Globus pallidus (tissue), 1 donor: ENCODE data around the gene ZBTB37.
A peak's percentile ranks its signal among the peaks of the same experiment; 100 is the strongest.
"Not testable (repeated sequence)": the region's sequence is repeated elsewhere in the genome, so short reads cannot be mapped to it uniquely, and the experiment has no call there.

Source experiments
- DNase-seq: peaks from one replicate; pipeline ENCODE4 v3.0.0-alpha.2; 2015; ENCODE audit warnings: low spot score

The ZBTB37 gene, protein sequence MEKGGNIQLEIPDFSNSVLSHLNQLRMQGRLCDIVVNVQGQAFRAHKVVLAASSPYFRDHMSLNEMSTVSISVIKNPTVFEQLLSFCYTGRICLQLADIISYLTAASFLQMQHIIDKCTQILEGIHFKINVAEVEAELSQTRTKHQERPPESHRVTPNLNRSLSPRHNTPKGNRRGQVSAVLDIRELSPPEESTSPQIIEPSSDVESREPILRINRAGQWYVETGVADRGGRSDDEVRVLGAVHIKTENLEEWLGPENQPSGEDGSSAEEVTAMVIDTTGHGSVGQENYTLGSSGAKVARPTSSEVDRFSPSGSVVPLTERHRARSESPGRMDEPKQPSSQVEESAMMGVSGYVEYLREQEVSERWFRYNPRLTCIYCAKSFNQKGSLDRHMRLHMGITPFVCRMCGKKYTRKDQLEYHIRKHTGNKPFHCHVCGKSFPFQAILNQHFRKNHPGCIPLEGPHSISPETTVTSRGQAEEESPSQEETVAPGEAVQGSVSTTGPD

DNA sequence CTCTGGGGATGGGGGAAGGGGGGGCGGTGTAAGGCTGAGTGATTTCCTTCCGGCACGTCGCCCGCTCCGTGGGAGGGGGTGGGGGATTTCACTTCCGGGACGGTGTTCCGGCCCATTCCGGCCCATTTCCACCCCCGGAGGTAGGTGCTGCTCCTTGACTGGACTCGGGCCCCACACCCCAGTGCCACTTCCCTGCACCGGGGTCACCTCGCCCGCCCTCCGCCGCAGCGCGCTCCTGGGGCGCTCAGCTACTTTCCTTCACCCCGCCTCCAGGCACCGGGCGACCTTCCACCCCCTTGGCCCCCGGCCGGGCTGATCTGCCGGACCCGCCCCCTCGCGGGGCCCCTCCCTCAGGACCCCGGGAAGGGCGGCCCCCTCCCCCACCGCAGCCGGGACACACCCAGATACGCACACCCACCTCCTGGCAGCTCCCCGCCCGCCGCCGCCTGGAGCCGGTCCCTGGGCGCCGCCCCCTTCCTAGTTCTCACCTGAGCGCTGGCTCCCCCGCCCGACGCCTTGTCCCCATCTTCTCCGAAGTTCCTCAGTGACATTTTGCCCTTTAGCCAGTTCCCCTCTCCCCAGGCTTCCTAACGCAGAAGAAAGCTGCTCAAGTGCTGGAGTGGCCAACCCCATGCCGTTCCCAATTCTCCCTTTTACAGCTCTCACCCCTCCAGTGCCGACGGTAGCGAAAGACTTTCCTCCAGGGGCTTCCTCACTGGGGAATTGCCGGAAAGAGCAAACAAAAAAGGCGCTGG, at the start of gene ZBTB37:
TSS of gene ZBTB37 (plus strand) at position 115 of the 755 bp plus-strand sequence. CDS start 1,846 bp downstream, outside the sequence.
- peak; percentile 50 for DNase-seq

GRCh38 chr1:173818459-173818858, 49.7 kb upstream of the ZBTB37 start:
- no peak for DNase-seq

DNA sequence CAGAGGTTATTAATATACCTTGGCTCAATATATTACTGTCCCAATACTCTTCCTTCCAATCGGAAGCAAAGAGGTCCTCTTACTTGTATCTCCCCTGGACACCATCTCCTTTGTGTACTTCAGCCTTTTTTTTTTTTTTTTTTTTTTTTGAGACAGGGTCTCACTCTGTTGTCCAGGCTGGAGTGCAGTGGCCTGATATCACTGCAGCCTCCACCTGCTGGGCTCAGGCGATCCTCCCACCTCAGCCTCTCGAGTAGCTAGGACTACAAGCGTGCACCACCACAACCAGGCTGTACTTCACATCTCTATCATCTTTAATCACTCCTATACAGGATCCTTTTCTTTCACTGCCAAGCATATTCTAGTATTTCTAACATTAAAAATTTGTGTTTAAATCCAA, 46.5 kb upstream of the ZBTB37 start:
- DNase-seq = no peak

GRCh38 chr1:173823781-173824314, 44.3 kb upstream of the ZBTB37 start:
- DNase-seq = peak; percentile 0

- DNase-seq = peak; percentile 97
Measured at GRCh38 chr1:173824315-173825081, 43.7 kb upstream of the ZBTB37 start, which contains the start of the genes CENPL and DARS2. CENPL (minus strand) TSS chr1:173824883; CDS start chr1:173811299, 13,584 bp downstream. DARS2 (plus strand) TSS chr1:173824673; CDS start chr1:173825230, 557 bp downstream.

DNA sequence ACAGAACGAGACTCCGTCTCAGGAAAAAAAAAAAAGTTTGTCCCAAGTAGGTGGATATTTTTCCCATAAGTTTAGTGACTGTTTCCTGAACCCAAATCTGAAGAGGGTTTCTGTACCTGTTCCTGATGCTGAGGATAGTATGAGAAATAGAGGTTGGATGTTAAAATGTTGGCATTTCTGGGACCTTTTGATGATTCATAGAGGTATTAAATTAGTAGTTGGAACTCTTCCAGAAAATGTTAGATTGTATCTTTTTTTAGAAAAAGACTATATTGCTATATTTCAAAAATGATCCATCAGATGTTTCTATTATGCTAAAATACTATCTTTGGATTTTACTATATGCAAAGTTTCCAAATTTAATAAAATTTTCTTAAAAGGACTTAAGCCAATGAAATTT, 40.6 kb upstream of the ZBTB37 start:
- DNase-seq = no peak

- no peak for DNase-seq
Measured at GRCh38 chr1:173832748-173833147, 35.4 kb upstream of the ZBTB37 start.

- no peak for DNase-seq
Measured at GRCh38 chr1:173852105-173852504, 16.1 kb upstream of the ZBTB37 start.

DNA sequence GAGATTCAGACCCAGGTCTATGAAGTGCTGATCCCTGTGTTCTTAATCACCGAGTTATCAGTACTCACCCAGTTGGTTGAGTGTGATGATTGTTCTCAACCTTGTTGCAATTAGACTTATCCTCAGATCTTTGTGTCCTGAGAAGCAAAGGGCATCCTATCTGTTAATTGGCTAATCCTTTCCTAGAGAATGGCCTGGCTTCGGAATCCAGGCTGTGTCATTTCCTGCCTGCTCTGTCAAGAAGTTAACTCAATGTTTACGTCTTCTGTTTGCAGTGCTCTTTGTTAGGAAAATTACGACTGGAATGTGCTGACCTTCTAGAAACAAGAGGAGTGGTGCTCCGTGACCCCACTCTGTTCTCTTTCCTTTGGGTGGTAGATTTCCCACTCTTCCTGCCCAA, 15.1 kb upstream of the ZBTB37 start:
- DNase-seq = no peak

GRCh38 chr1:173856014-173856413, 12.2 kb upstream of the ZBTB37 start:
- DNase-seq = no peak

DNA sequence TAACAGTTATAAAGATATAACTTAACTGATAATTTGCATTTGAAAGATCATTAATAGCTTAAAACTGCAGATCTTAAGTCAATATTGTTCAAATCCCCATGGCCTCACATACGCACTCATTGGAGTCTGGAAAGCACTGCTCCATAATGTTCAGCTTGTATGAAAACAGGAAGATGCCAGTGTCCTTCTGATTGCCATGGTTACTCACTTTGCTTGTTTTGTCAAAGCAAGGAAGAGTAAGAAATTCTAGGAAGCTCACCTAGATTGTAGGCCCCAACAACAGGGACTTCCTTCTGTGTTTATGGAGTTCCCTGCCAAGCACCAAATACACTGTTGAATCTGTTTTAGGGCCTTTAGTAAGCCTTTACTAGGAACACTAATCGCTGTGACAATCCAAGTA, 11.3 kb upstream of the ZBTB37 start:
- no peak for DNase-seq

GRCh38 chr1:173857363-173857917, 10.7 kb upstream of the ZBTB37 start:
- no peak for DNase-seq

DNA sequence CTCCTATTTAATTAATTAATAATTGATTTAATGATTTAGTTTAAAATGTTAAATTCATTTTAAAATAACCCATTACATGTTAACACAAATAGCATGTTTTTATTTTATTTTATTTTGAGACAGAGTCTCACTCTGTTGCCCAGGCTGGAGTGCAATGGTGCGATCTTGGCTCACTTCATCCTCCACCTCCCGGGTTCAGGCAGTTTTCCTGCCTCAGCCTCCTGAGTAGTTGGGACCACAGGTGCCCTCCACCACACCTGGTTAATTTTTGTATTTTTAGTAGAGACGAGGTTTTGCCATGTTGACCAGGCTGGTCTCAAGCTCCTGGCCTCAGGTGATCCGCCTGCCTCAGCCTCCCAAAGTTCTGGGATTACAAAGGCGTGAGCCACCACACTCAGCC, 8.6 kb upstream of the ZBTB37 start:
- DNase-seq = not testable (repeated sequence)

- no peak for DNase-seq
Measured at GRCh38 chr1:173860065-173860464, 8.1 kb upstream of the ZBTB37 start.

GRCh38 chr1:173861731-173862145, 6.4 kb upstream of the ZBTB37 start:
- DNase-seq = no peak

GRCh38 chr1:173862146-173862768, 5.9 kb upstream of the ZBTB37 start:
- not testable (repeated sequence) for DNase-seq

- no peak for DNase-seq
Measured at GRCh38 chr1:173862769-173863223, 5.4 kb upstream of the ZBTB37 start.

DNA sequence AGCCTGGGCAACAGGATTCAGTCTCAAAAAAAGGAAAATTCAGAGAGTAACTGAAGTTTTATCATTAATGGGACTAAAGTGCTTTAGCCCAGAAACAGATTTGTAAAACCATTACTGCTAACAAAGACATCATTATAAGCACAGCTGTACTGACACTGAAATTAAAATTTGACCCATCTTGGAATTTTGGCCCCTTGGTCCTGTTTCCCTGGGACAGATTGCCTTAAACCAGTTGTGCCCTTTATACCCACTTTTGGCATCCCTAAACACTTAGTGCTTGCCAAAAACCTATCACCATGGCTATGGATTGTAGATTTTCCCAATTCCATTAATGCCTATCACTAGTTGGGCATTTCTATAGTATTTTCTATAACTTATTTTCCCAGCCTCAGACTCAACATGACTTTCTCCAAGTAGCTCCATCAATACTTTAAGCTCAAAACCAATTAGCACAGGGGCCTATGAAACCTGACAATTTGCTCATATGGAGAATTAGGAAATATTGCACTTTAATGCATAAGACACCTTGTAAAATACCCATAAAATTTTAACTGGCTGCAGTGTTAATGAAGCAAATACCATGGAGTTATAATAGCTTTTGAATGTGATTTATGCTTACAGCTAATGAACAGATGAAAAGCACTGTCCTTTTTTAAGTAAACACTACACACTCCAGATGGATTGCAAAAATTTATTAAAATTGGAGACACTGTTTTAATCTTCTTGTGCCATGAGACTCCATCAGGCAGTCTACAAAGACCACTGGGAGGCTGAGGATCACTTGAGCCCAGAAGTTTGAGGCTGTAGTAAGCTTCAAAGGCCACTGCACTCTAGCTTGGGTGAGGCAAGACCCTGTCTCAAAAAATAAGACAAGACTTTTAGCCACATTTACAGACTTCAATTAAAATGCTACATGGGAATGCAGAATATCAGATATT, 4.7 kb upstream of the ZBTB37 start:
- DNase-seq = no peak

GRCh38 chr1:173864179-173864867, 3.9 kb upstream of the ZBTB37 start:
- DNase-seq = no peak
